Bone marrow (tissue), 2 donors: Measurements from ENCODE around the gene NEK5.
A peak's percentile ranks its signal among the peaks of the same experiment; 100 is the strongest.
"Not testable (repeated sequence)": the region's sequence is repeated elsewhere in the genome, so short reads cannot be mapped to it uniquely, and the experiment has no call there.

Source experiments
- DNase-seq, 2 donors: peaks; one replicate each; lab custom pipeline; 2025; lab: John Stamatoyannopoulos, UW

Gene NEK5

GRCh38 chr13:52070929-52071523 lies 57.8 kb downstream of the NEK5 start:
- peak in 1 of 2 donors; percentile 95 for DNase-seq

DNA sequence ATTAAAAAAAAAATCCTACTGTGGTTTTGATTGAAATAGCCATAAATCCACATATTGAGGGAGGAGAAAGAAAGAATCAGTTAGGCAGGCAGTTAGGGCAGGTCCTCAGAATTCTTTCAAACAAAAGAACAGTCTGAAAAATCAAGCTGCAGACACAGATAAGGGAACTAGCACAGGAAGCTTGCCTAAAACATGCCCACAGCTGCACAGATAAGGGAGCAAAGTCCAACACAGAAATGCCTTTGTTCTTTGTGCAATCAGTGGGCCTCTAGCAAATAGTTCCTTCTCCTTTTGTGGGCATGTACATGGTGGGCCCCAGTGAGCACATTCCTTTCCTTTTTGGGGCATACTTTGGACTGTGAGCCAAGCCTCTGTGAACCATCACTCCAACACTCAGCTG lies 61.6 kb downstream of the NEK5 start:
- DNase-seq, result no peak

GRCh38 chr13:52061587-52061986 lies 67.3 kb downstream of the NEK5 start:
- DNase-seq, result no peak

GRCh38 chr13:52061064-52061463 lies 67.8 kb downstream of the NEK5 start:
- not testable (repeated sequence) for DNase-seq

DNA sequence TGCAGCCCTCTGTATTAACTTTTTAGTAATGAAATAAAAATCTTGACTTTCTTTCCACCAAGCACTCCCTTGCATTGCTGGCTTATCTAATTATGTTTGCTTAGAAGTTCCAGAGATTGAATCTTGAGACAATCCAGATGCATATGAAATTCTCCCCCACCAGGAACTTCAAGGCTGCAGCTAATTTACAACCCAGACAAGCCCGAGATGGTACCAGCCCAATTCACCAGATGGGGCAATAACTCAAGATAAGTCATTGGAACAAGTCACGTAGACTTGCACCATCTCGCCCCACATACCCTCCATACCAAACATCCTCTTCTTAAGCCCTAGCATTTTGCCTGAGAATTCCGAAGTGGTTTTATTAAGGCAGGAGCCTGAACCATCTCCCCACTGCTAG lies 75.4 kb downstream of the NEK5 start:
- no peak for DNase-seq

DNA sequence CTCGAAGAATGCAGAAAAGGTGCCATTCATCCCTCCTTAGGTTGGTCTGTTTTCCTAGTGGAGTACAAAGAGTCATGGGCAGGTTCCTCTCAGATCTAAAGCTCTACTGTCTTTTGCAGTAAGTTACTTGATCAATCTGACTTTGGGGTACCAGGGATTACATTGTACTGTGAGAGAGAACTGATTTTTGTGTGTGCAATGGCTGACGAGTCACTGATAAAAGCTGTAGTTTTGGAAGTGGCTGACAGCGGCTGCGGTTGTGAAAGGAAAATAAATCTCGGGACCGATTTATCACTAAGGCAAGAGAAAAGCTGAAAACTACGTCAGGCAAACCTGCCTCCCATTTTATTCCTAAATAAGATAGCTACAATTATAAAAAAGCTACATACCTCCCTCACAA lies 77.5 kb downstream of the NEK5 start:
- DNase-seq, result no peak

DNA sequence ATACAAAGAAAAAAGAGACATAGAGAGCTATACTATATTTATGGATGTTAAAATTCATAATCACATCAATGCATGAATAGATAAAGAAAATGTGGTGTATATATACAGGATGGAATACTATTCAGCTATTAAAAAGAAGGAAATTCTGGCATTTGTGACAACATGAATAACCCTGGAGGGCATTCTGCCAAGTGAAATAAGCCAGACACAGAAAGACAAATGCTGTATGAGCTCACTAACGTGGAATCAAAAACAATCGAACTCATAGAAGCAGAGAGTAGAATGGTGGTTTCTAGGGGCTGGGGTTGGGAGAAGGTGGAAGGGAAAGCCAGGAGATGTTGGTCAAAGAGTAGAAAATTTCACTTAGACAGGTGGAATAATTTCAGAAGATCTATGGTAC lies 80.4 kb downstream of the NEK5 start:
- DNase-seq, result no peak

GRCh38 chr13:52047463-52047862 lies 81.4 kb downstream of the NEK5 start:
- no peak for DNase-seq

DNA sequence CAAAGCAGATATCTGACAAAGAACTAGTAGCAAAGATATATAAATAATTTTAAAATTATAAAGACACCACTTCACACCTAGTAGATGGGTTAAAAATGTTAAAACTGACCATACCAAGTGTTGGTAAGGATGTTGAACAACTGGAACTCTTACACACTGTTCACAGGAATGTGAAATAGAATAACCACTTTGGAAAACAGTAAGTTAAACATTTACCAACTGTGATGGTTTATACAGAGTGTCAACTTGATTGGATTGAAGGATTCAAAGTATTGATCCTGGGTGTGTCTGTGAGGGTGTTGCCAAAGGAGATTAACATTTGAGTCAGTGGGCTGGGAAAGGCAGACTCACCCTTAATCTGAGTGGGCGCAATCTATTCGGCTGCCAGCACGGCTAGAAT lies 85.2 kb downstream of the NEK5 start:
- no peak for DNase-seq

GRCh38 chr13:52036037-52036436 lies 92.8 kb downstream of the NEK5 start:
- no peak for DNase-seq

DNA sequence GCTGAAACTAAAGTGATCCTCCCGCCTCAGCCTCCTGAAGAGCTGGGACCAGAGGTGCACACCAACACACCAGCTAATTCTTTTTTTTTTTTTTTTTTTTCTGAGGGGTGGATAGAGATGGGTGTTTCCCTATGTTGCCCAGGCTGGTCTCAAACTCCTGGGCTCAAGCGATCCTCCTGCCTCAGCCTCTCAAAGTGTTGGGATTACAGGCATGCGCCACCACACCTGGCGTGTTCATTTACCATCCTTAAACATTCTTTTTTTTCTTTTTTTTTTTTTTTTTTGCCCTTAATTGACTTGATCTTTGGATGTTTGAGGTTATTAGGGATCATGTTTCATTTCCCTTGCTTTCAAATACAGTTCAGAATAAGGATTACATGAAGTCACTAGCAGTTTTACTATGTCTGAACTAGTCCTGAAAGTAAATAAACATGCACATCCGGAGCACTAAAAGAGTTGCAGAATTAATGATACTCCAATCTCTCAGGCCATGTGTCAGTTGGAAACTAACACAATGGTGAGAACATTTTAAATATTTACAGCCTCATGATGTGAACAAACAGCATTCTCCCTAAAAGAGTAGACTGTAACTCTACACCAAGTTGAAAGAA lies 94.2 kb downstream of the NEK5 start:
- no peak for DNase-seq

DNA sequence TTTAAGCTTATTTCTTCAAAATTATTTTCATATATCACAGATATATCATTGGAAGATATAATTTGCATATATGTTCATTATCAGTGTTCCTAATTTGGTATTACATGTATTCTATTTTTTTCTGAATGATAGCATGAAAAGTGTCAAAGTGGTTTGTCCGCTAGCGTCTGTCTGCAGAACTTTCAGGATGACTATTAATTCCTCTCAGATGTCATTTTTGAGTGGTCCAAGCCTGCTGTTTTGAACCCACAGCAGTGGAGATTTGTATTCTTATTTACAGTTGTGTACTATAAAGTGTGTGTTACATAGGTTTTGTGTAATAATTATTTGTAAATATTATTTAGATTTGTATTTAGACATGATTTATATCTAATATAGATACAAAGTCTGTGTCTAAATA lies 95.8 kb downstream of the NEK5 start:
- no peak for DNase-seq

DNA sequence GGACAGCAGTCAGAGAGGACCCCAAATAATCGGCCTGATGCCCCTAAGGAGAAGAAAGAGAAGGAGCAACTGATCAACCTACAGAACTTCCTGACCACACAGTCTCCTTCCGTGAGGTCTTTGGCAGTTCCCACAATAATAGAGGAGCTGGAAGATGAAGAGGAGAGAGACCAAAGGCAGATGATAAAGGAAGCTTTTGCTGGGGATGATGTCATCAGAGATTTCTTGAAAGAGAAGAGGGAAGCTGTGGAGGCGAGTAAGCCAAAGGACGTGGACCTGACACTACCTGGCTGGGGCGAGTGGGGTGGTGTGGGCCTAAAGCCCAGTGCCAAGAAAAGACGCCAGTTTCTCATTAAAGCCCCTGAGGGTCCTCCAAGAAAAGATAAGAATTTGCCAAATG lies 98.5 kb downstream of the NEK5 start:
- DNase-seq, result not testable (repeated sequence)

DNA sequence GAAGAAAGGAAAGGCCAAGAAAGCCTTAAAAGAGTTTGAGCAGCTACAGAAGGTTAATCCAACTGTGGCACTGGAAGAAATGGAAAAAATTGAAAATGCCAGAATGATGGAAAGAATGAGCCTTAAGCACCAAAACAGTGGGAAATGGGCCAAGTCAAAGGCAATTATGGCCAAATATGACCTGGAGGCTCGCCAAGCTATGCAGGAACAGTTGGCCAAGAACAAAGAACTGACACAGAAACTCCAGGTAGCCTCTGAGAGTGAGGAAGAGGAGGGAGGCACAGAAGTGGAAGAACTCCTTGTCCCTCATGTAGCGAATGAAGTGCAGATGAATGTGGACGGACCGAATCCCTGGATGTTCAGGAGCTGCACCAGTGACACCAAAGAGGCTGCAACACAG lies 99.3 kb downstream of the NEK5 start:
- DNase-seq, result no peak

DNA sequence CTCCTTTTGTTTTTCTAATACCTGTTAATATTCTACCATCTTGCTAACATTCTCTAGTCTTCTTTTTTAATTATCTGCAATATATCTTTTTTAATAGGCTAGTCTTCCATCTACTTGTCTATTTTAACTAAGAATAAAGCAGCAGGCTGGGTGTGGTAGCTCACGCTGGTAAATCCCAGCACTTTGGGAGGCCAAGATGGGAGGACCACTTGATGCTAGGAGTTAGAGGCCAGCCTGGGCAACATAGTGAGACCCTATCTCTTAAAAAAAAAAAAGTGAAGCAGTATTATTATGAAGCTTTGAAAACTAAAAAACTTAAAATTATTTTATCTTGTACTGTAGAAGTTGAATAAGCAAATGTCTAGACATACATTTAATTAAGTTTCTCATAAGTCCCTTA lies 101.0 kb downstream of the NEK5 start:
- DNase-seq, result no peak

DNA sequence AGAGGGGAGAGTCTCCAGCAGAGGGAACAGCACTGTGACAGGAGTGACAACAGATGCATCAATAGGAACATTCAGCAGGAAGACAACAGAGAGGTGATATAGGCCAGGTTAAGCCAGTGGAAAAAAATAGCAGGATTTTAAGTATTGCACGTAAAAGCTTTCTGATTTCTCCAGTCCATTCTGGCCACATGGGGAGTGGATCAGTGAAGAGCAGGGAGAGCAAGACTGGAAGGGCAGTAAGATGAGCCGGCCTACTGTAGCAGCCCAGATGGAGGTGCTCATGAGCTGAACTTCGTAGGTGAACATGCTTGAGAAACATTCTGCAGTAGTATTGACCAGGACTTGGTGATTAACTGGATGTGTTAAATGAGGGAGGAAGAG lies 102.6 kb downstream of the NEK5 start:
- DNase-seq, result no peak

DNA sequence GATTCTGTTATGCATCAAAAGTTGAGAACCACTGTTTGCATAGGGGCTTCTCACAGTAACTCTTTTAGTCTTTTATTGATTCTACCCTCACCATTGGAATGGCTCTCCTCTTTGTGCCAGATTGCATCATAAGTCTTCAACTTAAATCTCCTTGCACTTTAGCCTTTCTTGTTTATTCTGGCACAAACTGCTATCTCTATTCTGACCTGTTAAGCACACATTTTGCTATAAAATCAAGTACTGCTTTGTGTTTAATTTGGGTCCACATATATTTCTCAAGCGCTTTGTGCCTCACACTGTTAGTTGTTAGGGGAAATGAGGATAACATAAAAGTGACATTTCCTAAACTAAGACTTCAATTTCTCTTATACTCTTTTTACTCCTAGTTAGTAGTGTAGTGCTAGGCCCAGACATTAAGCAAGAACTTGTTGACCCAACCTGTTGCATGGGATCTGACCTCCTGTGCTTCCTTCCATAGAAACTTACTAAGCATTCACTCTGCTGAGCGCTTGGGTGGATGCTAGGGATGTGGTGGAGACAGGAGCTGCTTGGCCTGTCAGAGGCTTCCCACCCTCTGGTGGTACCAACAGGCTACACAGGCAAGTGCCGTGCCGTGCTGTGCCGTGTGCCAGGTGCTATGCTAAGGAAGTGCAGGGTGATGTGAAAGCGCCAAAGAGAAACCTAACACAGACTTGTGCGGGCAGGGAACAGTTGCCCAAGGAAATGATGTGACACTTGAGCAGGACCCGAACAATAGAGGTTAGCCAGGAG lies 103.2 kb downstream of the NEK5 start:
- DNase-seq, result no peak

GRCh38 chr13:52024481-52024880 lies 104.4 kb downstream of the NEK5 start, which contains the start of gene UTP14C:
TSS of gene UTP14C (plus strand) at chr13:52024691. CDS start at chr13:52028805, 4,114 bp downstream.
- DNase-seq, result no peak

DNA sequence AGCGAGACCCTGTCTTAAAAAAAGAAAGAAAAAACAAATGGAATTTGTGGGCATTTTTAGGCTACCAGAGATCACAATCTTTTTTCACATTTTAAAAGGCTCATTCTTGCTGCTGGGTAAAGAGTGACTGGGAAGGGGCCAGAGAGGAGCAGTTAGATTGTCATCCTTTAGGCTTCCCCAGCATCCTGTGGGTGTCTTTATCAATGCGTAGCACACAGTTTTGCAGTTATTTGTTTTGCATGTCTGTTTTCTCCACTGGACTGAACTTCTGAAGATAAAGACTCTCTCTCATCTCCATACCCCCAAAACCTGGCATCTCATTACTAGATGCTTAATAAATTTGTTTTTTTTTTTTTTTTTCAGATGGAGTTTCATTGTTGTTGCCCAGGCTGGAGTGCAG lies 106.5 kb downstream of the NEK5 start:
- no peak for DNase-seq

GRCh38 chr13:52020191-52020590 lies 108.7 kb downstream of the NEK5 start:
- no peak for DNase-seq

DNA sequence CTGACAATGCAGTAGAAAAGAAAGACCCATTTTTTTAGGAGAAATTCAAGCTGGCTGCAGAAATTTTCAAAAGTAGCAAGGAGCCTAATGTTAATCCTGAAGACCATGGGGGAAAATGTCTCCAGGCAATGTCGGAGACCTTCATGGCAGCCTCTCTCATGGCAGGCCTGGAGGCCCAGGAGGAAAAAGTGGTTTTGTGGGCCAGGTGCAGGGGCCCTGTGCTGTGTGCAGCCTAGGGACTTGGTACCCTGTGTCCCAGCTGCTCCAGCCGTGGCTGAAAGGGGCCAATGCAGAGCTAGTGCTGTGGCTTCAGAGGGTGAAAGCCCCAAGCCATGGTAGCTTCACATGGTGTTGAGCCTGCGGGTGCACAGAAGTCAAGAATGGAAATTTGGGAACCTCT lies 112.6 kb downstream of the NEK5 start:
- no peak for DNase-seq

GRCh38 chr13:52012512-52012836 lies 116.4 kb downstream of the NEK5 start:
- no peak for DNase-seq

GRCh38 chr13:52011632-52012511 lies 117.0 kb downstream of the NEK5 start, which contains the start of gene ALG11:
TSS of gene ALG11 (plus strand) at chr13:52012398. CDS start at chr13:52012419, 21 bp downstream.
- DNase-seq, result peak; percentile 93 to 97
